GM12892 (cell line): Measurements from ENCODE around the gene SRGAP2B.
"Not testable (repeated sequence)": the region's sequence is repeated elsewhere in the genome, so short reads cannot be mapped to it uniquely, and the experiment has no call there.

ENCODE experiments used
- POLR2A ChIP-seq: IDR thresholded peaks from 2 replicates; pipeline ENCODE4 v1.6.1; 2011; ENCODE audit warnings: low read depth, low read length, control low read depth
- POLR2AphosphoS5 ChIP-seq: IDR thresholded peaks from 2 replicates; pipeline ENCODE4 v1.6.1; 2011; ENCODE audit warnings: low read depth, low read length, control low read depth
- TAF1 ChIP-seq: IDR thresholded peaks from 2 replicates; pipeline ENCODE4 v1.6.1; 2011; ENCODE audit warnings: low read depth, mild to moderate bottlenecking, control low read depth, low read length, borderline replicate concordance

- TF ChIP-seq POLR2A, POLR2AphosphoS5, TAF1: not testable (repeated sequence)
Observed at GRCh38 chr1:145144264-145144913, 49.3 kb upstream of the SRGAP2B start.
